Subcutaneous adipose tissue (tissue), 4 donors: ENCODE measurements around the gene LIX1. TPM values are rescaled to one million over a fixed set of nuclear protein-coding genes. Genes with fewer than 3 reads are reported as not detected.

Experiments used
- total RNA-seq, 4 donors: library from RNA; depleted of rRNA; stranded (reverse); fragments of >200 nt; gene quantifications; one replicate each; pipeline ENCODE4 v1.1.0, GENCODE V29; 2016
- TF ChIP-seq, protein P1 (sequence below): fragments of 450-650 bp; IDR thresholded peaks from one replicate; pipeline ENCODE4 v1.5.1; 2016; ENCODE audit warnings: low read depth, mild to moderate bottlenecking, control low read depth, antibody characterized with exemption, moderate library complexity

The LIX1 gene
- total RNA-seq, 4 donors from 2014 or later: not detected

GRCh38 chr5:97085459-97086181 lies 56.8 kb downstream of the LIX1 start:
- TF ChIP-seq, protein P1, sequence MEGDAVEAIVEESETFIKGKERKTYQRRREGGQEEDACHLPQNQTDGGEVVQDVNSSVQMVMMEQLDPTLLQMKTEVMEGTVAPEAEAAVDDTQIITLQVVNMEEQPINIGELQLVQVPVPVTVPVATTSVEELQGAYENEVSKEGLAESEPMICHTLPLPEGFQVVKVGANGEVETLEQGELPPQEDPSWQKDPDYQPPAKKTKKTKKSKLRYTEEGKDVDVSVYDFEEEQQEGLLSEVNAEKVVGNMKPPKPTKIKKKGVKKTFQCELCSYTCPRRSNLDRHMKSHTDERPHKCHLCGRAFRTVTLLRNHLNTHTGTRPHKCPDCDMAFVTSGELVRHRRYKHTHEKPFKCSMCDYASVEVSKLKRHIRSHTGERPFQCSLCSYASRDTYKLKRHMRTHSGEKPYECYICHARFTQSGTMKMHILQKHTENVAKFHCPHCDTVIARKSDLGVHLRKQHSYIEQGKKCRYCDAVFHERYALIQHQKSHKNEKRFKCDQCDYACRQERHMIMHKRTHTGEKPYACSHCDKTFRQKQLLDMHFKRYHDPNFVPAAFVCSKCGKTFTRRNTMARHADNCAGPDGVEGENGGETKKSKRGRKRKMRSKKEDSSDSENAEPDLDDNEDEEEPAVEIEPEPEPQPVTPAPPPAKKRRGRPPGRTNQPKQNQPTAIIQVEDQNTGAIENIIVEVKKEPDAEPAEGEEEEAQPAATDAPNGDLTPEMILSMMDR: no peak

DNA sequence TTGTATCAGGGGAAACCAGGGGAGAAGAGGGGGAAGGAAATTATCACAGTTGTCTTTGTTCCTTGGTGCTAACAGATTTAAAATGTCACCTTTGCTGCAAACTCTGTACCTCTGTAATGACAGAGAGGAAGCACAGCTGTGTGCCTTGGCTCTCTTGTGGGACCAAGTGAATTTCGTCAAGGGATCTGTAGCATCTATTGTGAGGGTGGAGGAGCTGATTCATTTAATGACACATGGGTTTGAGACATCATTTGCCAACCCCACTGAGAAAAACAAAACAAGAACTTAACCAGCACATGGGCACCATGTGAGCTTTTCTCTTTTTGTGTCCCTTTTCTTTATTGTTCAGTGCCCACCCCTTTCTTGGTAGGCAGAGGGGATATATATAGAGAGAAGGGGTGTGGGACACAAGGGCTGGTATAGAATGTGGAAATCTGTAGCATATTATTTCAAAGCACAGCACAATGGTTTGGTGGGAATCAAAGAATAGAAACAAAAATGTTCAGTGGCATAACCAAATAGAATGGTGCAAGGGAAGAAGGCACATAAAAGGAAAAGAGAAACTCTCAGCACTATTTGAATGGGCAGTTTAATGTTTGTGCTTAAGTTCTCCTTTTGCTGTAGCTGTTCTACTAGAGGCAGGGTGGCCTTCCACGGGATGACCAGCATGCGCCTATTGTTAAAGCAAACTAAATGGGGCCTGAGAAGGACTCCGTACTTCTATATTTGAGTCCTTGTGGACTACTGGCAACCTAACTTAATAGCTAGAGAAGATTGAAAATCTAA lies 63.3 kb downstream of the LIX1 start:
- TF ChIP-seq, protein P1: no peak

GRCh38 chr5:97077246-97077645 lies 65.2 kb downstream of the LIX1 start:
- TF ChIP-seq, protein P1: no peak

DNA sequence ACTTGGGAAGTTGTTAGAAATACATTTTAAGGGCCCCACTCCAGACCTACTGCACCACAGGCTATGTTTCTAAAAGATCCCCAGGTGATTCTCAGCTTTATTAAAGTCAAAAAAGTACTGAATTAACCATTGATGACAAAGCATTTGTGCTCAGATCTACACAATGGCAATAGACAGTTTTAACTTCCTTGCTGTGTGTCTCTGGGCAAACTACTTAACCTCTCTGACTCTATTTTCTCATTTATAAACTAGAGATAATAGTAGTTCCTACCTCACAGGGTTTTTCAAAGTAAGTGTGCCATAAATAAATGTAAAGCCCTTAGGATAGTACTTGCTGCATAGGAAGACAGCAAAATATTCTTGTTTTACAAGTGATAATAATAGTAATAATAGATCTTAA lies 66.3 kb downstream of the LIX1 start:
- TF ChIP-seq, protein P1: no peak

DNA sequence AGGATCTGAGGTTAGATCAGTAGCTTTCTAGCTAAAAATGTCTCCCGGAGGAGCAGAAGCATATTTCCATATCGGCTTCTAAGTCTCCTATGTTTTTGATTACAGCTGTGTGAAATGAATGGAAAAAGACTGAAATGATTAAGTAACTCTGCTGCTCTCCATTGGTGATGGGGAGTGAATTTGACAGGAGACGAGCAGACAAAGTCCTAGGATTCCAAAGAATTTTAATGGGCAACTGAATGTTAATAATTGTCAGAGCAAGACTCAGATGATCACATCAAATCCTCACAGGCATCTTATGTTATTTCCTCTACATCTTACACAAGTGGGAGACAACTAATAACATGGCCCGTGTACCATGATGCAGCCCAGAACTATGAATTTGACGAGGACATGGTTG lies 66.8 kb downstream of the LIX1 start:
- TF ChIP-seq, protein P1: no peak

GRCh38 chr5:97074859-97075489 lies 67.4 kb downstream of the LIX1 start:
- TF ChIP-seq, protein P1: no peak

DNA sequence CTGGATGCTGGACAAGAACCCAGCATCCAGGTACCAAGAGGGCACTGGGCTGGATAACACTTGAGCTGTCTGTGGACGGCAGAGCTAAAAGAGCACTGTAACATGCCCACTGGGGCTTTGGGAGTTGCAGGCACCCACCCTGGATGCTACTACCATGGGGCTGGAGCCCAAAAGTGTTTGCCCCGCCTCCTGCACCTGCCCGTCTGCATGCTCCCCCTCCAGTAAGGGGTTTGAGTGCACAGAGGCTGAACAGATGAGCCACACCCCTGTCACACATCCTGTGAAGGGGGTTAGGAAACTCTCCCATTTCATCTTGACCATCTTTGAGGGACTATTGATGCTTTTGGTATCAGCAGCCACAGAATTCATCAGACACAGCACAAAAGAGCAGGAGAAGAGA lies 69.0 kb downstream of the LIX1 start:
- TF ChIP-seq, protein P1: no peak
